ENCODE data around the gene FAM13B.

DNA sequence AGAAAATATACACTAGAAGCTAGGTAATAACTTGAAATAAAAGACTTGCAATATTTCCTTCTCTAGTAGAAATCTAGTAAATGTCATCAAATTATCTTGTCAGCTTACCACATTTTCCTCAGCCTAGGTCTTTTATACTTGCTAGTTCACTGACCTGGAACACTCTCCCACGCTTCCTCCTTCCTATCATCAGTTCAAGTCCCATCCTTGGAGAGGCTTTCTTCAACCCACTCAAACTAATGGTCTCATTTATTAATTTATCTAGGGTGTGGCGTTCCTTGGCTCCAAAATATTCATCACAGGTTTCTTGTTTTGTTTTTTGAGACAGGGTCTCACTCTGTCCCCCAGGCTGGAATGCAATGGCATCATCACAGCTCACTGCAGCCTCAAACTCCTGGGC is 2.9 kb downstream of the FAM13B start:
- no peak for TF ChIP-seq MYC (IDR thresholded peaks at IDR 0.05; ENCODE audit: low read depth, low read length)
- no peak for TF ChIP-seq POLR2A (IDR thresholded peaks at IDR 0.05; ENCODE audit: extremely low read depth, insufficient read length)

Measured in NB4 (cell line).